RPMI7951 (cell line): ENCODE measurements around the gene FDX1. TPM values are rescaled to one million over a fixed set of nuclear protein-coding genes. Genes with fewer than 3 reads are reported as not detected.
A peak's percentile ranks its signal among the peaks of the same experiment; 100 is the strongest.

Source experiments
- DNase-seq: peaks from one replicate; pipeline ENCODE4 v3.0.0-alpha.2; 2012; ENCODE audit warnings: low read depth
- total RNA-seq: library from RNA; depleted of rRNA; stranded (reverse); fragments of >200 nt; shearing (Covaris generic); gene quantifications from 2 replicates; pipeline ENCODE4 v1.2.3, GENCODE V29; 2014

Gene FDX1
- total RNA-seq, 1 experiment from 2014 or later, result 9.3 TPM

GRCh38 chr11:110467556-110467955 lies 37.8 kb downstream of the FDX1 start:
- no peak for DNase-seq

- DNase-seq, result no peak
These were observed 38.4 kb downstream of the FDX1 start for GRCh38 chr11:110468121-110468520.

DNA sequence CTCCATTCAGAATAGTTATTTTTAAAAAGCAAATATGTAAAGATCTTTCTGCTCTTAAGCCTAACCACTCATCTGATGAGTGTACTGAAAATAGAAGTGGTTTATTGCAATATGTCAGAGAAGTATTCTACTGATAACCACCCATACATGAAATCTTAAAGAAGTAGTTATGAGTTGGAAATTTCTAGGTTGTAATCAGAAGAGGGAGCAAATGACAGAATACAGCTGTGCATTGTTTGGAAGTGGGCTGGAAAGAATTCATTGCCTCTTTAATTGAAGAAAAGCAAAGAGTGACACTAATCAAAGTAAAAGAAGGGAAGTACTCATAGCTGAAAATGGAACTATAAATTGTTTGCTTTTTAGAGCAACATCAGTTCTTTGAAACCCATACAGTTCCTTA lies 39.4 kb downstream of the FDX1 start:
- DNase-seq, result no peak

- no peak for DNase-seq
These were observed 41.0 kb downstream of the FDX1 start for GRCh38 chr11:110470716-110471115.

GRCh38 chr11:110471371-110471770 lies 41.6 kb downstream of the FDX1 start:
- no peak for DNase-seq

- peak; percentile 7 for DNase-seq
These were observed 43.1 kb downstream of the FDX1 start for GRCh38 chr11:110472858-110473257.

- no peak for DNase-seq
These were observed 44.0 kb downstream of the FDX1 start for GRCh38 chr11:110473706-110474105.

DNA sequence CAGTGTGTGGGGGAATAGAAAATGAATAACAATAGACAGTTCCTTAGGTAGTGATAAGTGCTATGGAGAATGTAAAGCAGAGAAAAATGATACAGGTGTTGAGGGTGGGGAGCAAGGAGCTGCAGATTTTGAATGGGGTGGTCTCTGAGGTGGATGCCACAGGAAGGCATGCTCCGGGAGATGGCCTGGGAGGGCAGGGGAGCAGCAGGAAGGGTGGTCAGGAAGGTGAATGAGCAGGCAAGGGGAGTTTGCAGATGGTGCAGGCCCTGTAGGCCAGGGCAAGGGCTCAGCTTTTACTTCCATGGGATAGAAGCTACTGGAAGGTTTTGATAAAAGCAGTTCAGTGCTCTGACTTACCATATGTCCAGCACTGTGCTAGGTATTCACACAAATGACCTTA lies 44.8 kb downstream of the FDX1 start:
- no peak for DNase-seq

GRCh38 chr11:110475671-110476070 lies 45.9 kb downstream of the FDX1 start:
- DNase-seq, result no peak

- no peak for DNase-seq
These were observed 48.7 kb downstream of the FDX1 start for GRCh38 chr11:110478410-110478809.

DNA sequence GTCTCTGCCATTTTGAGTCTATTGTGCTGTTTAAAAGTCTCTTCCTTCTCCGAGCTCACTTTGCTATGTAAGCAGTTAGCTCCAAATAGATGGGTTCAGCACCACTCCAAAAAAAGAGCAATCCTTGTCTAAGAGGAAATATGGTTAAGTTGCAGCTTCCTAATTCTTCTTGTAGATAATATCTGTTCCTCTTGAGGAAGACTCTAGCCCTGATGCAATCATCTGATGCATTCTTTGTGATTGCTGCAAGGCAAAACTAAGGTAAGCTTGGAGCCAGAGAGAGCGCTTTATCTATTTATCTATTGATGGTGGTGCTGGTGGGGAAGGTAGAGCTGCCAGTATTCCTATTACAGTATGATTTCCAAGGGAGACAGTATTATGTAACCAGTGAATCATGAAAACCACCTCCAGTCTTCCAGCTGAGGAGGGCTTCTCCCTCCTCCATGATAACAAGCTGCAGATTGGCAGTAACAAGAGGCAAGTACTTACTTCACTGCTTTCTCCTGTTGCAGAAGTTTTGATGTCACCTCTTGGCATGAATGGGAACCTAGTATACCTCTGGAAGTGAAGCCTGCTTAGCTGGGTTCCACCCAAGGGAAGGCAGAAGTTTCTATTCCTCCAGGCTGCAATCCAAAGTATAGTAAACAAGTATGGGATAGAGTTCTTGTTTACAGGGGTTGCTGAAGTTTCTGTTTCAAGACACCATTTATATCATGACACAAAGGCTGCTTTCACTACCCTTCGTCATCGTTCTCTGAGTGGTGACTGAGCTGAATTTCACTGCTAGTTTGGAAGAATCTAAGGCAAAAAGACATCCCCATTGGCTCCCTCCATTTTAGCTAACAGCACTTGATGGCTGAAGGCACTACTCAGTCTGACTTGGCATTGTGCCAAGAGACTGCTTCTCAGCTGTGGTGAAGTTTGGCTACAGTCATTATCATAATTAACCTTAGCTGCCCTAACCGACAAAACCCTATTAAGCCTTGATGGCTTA lies 49.7 kb downstream of the FDX1 start:
- DNase-seq, result peak; percentile 62

DNA sequence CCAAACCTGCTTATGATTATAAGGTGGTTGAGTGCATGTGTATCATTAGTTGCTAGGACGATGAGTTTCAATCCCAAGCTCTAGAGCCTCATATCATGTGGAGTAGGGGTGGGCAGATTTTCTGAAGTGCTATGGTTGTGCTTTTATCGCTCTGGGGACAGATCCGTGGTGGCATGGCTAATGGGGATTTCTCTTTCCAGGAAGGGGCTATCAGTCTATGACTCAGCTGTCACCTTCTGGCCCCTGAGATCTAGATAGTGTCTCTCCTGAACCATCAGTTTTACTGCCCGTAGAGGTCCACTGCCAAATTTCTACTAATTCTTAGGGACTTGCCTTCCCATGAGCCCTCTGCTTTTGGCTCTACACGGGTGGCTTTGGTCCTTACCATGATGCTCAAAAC lies 51.8 kb downstream of the FDX1 start:
- DNase-seq, result no peak

GRCh38 chr11:110486156-110486555 lies 56.4 kb downstream of the FDX1 start:
- DNase-seq, result no peak

GRCh38 chr11:110488446-110488845 lies 58.7 kb downstream of the FDX1 start:
- DNase-seq, result no peak

GRCh38 chr11:110490886-110491285 lies 61.1 kb downstream of the FDX1 start:
- peak; percentile 52 for DNase-seq

DNA sequence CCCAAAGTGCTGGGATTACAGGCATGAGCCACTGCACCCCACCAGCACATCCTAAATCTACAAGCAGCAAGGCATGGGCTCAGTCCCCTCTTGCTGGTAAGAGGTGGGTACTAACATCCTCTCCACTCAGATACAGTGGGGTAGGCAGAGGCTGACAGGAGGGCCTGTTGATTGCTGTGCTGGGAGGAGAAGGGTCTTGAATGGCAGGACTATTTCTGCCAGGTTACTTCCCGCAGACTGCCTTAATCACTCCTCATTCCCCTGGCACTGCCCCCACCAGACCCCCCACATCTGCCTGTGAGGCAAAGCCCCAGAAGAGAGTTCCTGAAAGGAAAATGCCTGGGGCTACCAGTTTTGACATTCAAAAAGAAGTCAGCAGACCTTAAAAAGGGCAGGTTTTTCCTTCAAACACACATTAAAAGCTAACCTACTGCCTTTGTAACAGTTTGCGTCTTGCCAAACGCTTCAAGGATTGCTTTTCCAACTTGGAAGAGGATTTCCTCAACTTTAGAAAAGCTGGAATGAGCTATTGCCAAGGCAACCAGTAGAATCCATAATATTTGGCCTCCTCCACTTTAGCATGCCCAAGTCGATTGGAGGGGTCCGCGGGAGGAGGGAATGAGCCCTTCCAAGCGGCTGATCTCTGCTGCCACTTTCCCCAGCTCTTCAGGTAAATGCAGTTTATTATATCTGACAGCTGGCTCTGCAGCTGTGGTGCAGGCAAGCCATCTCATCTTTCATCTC lies 62.0 kb downstream of the FDX1 start:
- no peak for DNase-seq

- no peak for DNase-seq
These were observed 62.6 kb downstream of the FDX1 start for GRCh38 chr11:110492321-110492685.

DNA sequence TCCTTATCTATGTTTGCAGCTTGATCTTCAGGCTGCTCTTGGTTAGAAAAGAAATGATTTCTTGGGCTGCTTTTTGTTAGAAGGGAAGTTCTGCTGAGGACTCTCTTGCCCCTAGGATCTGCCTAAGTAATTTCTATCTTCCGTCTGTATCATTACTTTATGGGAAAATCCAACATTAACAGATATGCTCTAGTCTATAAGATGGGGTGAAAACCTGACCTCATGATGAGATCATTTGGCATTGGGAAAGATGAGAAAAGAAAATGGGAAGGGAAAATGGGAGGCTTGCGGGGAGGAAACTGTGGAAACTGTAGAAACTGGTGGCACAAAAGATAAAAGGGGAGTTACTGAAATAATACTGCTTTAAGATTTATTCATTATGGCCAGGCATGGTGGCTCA lies 63.6 kb downstream of the FDX1 start:
- DNase-seq, result no peak

DNA sequence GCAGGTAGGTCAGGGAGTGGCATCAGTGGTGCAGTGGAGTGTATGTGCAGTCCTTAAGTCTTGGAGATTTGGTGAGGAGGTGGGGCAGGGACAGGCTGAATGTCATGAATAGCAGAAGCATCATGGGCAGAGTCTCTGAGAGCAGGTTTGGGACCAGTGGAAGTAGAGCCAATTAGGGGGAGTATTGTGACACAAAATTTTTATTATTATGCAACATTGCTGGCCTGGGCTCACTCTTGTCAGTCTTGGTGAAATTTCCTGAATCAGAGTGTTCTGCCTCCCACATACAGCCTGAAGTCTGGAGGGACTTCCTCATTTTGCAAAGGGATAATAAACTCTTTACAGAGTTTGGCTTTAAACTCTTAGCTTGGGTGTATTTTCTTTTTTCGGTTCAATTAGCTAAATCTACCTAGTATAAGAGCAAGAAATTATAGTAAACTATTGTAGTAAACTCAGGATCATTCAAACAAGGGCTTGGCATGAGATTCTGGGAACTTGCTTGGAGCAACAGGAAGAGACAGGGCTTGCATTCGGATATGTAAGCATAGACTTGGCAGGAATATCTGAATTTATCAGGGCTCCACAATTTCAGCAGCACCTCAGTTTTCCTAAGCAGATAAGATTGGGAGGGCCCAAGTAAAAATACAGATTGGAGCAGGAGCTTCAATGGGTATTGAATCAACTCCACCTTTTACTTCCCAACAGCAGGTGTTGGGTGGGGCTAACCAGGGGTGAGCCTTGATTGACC lies 67.7 kb downstream of the FDX1 start:
- DNase-seq, result no peak

- no peak for DNase-seq
These were observed 71.7 kb downstream of the FDX1 start for GRCh38 chr11:110501428-110501827.

GRCh38 chr11:110505528-110506284 lies 76.0 kb downstream of the FDX1 start:
- DNase-seq, result no peak
